GM19397 (cell line): ENCODE data around the gene KIF3C.
"Not testable (repeated sequence)": the region's sequence is repeated elsewhere in the genome, so short reads cannot be mapped to it uniquely, and the experiment has no call there.

Experiments used
- ATAC-seq: cut with Tn5 transposase; IDR thresholded peaks from one replicate; pipeline ENCODE4 v1.9.1; 2021; ENCODE audit warnings: mild to moderate bottlenecking, moderate library complexity; ENCODE audit not compliant: unreplicated experiment

Gene KIF3C

DNA sequence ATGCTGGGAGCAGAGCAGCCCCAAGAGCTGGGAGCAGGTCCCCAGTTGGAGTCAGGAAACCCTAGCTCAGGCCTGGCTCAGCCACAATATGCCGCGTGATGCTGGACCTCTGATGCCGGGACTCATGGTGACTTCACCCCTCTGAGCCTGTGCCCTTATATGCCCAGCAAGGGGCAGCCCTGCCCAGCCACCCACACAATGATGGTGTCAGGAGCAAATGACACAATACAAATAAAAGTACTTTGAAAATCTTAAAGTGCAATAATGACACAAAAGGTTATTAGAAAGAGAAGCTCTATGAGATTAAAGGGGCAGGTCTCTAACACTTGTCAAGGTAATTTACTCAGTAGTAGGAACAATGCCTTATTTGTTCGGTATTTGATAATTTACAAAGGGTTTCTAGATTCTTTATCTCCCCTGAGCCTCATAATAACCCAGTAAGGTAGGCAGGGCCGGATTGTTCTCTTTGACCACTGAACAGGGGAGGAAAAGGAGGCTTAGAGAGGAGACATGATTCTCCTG lies 18.3 kb upstream of the KIF3C start:
- no peak for ATAC-seq

DNA sequence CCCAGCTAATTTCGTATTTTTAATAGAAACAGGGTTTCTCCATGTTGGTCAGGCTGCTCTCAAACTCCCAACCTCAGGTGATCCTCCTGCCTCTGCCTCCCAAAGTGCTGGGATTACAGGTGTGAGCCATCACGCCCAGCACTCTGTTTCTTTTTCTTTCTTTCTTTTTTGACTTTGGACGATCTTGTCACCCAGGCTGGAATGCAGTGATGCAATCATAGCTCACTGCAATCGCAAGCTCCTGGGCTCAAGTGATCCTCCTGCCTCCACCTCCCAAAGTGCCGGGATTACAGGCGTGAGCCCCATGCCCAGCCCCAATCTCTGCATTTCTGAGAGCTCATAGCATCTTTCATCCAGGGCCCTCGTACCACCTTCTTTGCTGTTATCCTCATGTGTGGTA lies 17.1 kb upstream of the KIF3C start:
- ATAC-seq = not testable (repeated sequence)

DNA sequence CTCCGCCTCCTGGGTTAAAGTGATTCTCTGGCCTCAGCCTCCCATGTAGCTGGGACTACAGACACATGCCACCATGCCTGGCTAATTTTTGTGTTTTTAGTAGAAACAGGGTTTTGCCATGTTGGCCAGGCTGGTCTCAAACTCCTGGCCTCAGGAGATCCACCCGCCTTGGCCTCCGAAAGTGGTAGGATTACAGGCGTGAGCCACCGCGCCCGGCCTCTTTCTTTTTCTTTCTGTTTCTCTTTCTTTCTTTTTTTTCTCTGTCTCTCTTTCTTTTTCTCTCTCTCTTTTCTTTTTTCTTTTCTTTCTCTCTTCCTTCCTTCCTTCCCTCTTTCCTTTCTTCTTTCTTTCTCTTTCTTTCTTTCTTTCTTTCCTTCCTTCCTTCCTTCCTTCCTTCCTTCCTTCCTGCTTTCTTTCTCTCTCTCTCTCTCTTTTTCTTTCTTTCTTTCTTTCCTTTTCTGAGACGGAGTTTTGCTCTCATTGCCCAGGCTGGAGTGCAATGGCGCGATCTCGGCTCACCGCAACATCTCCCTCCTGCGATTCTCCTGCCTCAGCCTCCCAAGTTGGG lies 16.6 kb upstream of the KIF3C start:
- not testable (repeated sequence) for ATAC-seq

GRCh38 chr2:25996844-25997243 lies 14.5 kb upstream of the KIF3C start:
- ATAC-seq = no peak

DNA sequence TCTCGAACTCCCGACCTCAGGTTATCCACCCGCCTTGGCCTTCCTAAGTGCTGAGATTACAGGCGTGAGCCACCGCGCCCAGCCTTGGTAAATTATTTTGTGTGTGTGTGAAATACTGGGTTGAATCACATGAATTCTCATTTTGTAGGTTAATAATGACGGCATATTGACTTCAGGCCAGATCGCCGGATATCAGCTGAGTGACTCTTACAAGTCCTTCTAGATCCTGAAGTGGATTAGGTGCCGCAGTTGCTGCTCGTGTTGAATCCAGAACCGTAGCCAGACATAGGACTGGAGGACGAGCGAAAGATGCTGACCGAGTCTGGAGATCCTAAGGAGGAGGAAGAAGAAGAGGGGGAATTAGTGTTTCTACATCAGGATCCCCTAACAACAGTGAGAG lies 12.2 kb upstream of the KIF3C start:
- no peak for ATAC-seq

GRCh38 chr2:25993049-25993448 lies 10.8 kb upstream of the KIF3C start:
- ATAC-seq = no peak

DNA sequence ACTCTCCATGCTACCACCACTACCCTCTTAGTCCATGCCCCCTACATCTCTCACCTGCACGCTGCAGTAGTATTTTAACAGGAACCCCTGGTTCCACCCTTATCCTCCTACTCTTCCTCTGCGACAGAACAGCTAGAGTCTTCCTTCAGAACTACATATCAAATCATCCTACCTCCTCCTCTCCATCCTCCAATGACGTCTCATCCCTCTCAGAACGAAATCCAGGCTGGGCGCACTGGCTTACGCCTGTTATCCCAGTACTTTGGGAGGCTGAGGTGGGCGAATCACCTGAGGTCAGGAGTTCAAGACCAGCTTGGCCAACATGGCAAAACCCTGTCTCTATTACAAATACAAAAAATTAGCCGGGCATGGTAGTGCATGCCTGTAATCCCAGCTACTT lies 10.3 kb upstream of the KIF3C start:
- ATAC-seq = no peak

DNA sequence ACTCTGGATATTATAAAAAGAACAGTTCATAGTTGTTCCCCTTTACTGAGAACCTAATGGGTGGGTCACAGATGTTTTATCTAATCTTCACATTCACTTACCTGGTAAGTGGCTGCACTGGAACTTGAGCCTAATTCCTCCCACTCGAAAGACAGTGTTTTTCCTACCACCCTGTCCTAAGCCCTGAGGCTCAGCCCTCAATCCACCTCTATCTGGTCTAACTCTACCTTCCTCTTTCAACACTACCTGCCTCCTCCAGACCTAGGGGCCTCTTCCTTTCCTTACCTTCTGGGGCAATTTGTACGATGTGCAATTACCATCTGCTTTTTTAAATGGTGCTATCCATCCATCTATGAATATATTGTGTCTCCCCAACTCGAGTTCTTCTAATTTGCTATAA lies 9.7 kb upstream of the KIF3C start:
- ATAC-seq = no peak

DNA sequence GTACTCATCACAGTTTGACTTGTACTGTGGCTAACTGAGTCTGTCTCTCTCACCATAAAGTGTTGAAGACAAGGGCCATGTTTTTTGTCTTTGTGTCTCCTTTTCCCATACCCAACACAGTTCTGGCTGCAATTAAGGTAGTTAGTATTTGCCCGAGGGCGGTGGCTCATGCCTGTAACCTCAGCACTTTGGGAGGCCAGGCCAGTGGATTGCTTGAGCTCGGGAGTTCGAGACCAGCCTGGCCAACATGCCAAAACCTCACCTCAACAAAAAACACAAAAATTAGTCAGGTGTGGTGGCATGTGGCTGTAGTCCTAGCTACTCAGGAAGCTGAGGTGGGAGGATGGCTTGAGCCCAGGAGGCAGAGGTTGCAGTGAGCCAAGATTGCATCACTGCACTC lies 6.9 kb upstream of the KIF3C start:
- no peak for ATAC-seq

GRCh38 chr2:25988134-25988533 lies 5.8 kb upstream of the KIF3C start:
- no peak for ATAC-seq

DNA sequence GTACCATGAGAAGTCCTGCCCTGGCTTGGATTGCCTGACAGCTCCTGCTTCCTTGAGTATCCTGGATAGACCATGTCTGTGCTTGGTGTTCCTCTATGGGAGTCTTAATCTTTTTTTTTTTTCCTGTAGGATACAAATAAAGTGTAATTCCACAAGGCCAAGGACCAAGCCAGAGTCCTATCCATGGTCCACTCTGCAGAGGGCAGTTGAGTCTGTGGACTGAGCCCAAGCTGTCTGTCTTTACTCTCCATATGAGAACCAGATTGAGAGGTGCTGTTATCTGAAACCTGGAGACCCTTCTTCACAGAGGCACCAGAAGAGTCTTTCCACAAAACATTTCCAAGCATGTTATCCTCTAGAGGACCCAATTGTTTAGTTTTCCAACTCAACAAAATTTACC lies 1.4 kb upstream of the KIF3C start:
- no peak for ATAC-seq

GRCh38 chr2:25982968-25983280 lies 627 bp upstream of the KIF3C start:
- no peak for ATAC-seq

- ATAC-seq = peak; percentile 12
Measured at GRCh38 chr2:25981596-25982272, 563 bp downstream of the KIF3C start.

DNA sequence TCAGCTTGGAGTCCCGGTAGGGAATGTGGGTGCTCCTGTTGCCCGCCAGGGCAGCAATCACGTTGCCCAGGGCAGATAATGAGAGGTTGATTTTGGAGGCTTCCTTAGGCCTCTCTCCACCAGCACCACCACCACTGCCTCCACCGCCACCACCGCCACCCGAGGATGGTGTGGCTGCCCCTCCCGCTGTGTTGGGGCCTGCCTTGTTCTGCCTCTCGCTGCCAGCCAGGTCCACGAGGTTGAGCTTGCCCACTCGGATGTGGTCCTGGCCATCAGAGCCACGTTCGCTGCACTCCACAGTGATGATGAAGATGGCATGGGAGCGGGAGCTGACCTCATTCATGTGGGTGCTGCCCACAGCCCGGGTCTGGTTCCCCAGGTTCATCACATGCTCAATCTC lies 1.3 kb downstream of the KIF3C start:
- ATAC-seq = no peak

DNA sequence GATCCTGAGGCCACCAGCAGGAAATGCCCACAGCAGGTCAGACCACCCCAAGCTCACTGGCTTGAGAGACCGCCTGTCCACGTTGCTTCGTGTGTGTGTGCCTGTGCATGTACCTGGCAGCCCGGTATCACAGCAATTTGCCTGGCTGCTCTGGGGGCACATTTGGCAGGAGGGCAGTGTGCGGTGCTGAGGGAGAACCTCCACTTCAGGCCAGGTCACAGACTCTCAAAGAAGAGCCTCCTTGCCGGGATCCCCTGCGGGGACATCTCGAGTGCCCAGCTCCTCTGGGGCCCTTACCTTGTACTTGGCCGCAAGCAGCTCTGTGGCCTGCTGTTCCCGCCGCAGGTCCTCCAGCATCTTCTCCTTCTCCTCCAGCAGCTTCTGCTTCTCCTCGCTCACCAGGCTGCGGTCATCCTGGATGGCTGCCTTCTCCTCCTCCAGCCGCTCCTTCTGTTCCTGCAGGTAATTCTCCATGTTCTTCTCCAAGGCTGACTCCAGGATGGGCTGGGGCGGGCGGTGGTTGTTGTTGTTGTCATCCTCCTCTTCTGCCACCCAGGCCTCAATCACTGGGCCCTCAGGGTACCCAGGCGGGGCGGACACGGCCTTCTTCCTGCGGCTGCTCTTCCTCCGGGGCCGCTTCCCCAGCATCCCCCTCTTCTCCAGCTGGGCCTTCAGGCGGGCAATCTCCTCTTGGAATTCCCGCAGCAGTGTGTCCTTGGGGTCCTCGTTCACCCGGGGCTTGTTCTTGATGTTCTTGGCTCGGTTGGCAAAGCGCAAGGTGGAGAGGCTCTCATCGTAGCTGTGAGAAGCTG lies 2.0 kb downstream of the KIF3C start:
- no peak for ATAC-seq

GRCh38 chr2:25979001-25979400 lies 3.3 kb downstream of the KIF3C start:
- ATAC-seq = no peak

DNA sequence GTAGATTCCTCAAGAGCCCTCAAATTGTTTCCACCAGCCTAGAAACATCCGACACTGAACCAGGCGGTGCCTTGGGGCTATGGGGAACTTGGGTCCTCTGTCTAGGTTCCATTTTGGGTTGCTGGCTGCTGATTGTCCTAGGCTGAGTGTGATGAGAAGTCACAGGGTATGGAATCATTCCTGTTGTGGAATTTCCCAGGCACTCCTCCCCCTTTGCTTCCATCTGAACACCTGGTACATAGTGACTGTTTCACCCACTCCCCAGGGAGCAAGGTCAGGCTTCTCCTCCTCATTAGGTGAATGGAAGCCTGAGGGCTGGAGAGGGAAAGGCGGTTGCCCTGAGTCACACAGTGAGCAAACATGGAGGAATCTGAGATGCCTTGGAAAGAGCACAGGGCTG lies 4.5 kb downstream of the KIF3C start:
- no peak for ATAC-seq

GRCh38 chr2:25976983-25977741 lies 5.1 kb downstream of the KIF3C start:
- ATAC-seq = no peak

GRCh38 chr2:25972049-25972823 lies 10.1 kb downstream of the KIF3C start:
- ATAC-seq = no peak

DNA sequence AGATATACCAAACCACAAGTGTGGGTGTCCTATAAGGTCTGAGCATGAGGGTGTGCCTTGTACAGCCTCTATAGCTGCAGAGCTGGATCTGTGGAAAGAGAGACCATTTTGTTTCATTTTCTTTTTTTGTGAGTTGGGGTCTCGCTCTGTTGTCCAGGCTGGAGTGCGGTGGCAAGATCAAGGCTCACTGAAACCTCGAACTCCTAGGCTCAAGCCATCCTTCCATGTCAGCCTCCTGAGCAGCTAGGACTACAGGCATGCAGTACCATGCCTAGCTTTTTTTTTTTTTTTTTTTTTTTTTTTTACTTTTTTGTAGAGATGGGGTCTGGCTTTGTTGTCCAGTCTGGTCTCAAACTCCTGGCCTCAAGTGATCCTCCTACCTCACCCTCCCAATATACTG lies 10.7 kb downstream of the KIF3C start:
- no peak for ATAC-seq
